SK-N-SH (cell line): ENCODE measurements around the gene PIAS4. TPM values are rescaled to one million over a fixed set of nuclear protein-coding genes. Genes with fewer than 3 reads are reported as not detected.

Experiments
- CTCF ChIA-PET: fragments of 300-600, 350-600 bp; formaldehyde crosslinking; extraction: SDS; loops from one replicate; lab custom pipeline; 2021; lab: Yijun Ruan, JAX
- POLR2A ChIA-PET: fragments of 350-600 bp; sonication (Branson Sonifier 250); formaldehyde crosslinking; extraction: SDS; loops from one replicate; lab custom pipeline; 2020; ENCODE audit warnings: antibody characterized with exemption, inconsistent platforms; lab: Yijun Ruan, JAX
- DNase-seq: peaks from one replicate; pipeline ENCODE4 v3.0.0; 2012
- H2AFZ ChIP-seq: fragments of 200-600 bp; sonication (generic); 2 replicates; pipeline ENCODE4 v1.8.1; 2016; ENCODE audit warnings: antibody characterized with exemption, mild to moderate bottlenecking, low read depth
- H3F3A ChIP-seq: fragments of 200-600 bp; sonication (generic); replicated peaks from 2 replicates; pipeline ENCODE3; 2016; ENCODE audit warnings: antibody characterized with exemption, mild to moderate bottlenecking; ENCODE audit not compliant: insufficient read depth
- H3K27ac ChIP-seq, 2 experiments: fragments of 200-500 bp in 1 of 2; fragments of 200-600 bp in 1 of 2; sonication (Bioruptor generic) in 1 of 2; sonication (generic), shearing (Covaris generic) in 1 of 2; 2 replicates each; pipeline versions ENCODE4 v1.5.1 to v1.6.1; 2014 to 2016; ENCODE audit warnings: low read depth in 2 of 2, inconsistent platforms in 1 of 2, low read length in 1 of 2, mild to moderate bottlenecking in 1 of 2, mixed read lengths in 1 of 2
- H3K27me3 ChIP-seq: fragments of 200-600 bp; sonication (generic), shearing (Covaris generic); 2 replicates; pipeline ENCODE4 v1.6.1; 2016; ENCODE audit warnings: mixed run types; ENCODE audit not compliant: insufficient read depth
- H3K36me3 ChIP-seq, 2 experiments: fragments of 200-500 bp in 1 of 2; fragments of 200-600 bp in 1 of 2; sonication (Bioruptor generic) in 1 of 2; sonication (generic) in 1 of 2; replicated peaks in 1 of 2; 2 replicates each; pipeline versions ENCODE3 to v1.5.1; 2014 to 2016; ENCODE audit warnings: low read length in 1 of 2, mild to moderate bottlenecking in 1 of 2; ENCODE audit not compliant: insufficient read depth in 2 of 2, control insufficient read depth in 1 of 2
- H3K4me1 ChIP-seq, 2 experiments: fragments of 200-500 bp in 1 of 2; fragments of 200-600 bp in 1 of 2; sonication (Bioruptor generic) in 1 of 2; sonication (generic), shearing (Covaris generic) in 1 of 2; 2 replicates each; pipeline versions ENCODE4 v1.5.1 to v1.6.1; 2014 to 2016; ENCODE audit warnings: low read depth in 1 of 2, low read length in 1 of 2, mixed run types in 1 of 2; ENCODE audit not compliant: insufficient read depth in 2 of 2, control insufficient read depth in 1 of 2
- H3K4me2 ChIP-seq: fragments of 200-600 bp; sonication (generic), shearing (Covaris generic); 2 replicates; pipeline ENCODE4 v1.6.1; 2017; ENCODE audit warnings: mixed run types
- H3K4me3 ChIP-seq, 2 experiments: fragments of 200-500 bp in 1 of 2; fragments of 200-600 bp in 1 of 2; sonication (Bioruptor generic) in 1 of 2; sonication (generic), shearing (Covaris generic) in 1 of 2; 2 replicates each; pipeline versions ENCODE4 v1.5.1 to v1.8.1; 2014 to 2016; ENCODE audit warnings: low read depth in 2 of 2, inconsistent platforms in 1 of 2, low read length in 1 of 2, mild to moderate bottlenecking in 1 of 2, mixed read lengths in 1 of 2, moderate library complexity in 1 of 2
- H3K79me2 ChIP-seq: fragments of 200-600 bp; sonication (generic); 2 replicates; pipeline ENCODE4 v1.8.1; 2017; ENCODE audit warnings: mild to moderate bottlenecking; ENCODE audit not compliant: insufficient read depth
- H3K9ac ChIP-seq: fragments of 200-600 bp; sonication (generic); 2 replicates; pipeline ENCODE4 v1.6.1; 2017; ENCODE audit warnings: mixed run types
- H3K9me2 ChIP-seq: fragments of 200-600 bp; sonication (generic); 2 replicates; pipeline ENCODE4 v1.6.1; 2017; ENCODE audit warnings: mixed run types
- H3K9me3 ChIP-seq: fragments of 200-600 bp; sonication (generic); 2 replicates; pipeline ENCODE4 v1.6.1; 2017; ENCODE audit warnings: mixed run types, mild to moderate bottlenecking, moderate library complexity
- H4K20me1 ChIP-seq: fragments of 200-600 bp; sonication (generic); 2 replicates; pipeline ENCODE4 v1.6.1; 2017; ENCODE audit warnings: mild to moderate bottlenecking, mixed run types; ENCODE audit not compliant: insufficient read depth
- CHD2 ChIP-seq: fragments of 150-350 bp; IDR thresholded peaks from 2 replicates; pipeline ENCODE4 v1.6.1; 2018; ENCODE audit warnings: low read length; ENCODE audit not compliant: partially characterized antibody
- FOSL2 ChIP-seq: IDR thresholded peaks from 2 replicates; pipeline ENCODE4 v1.4.0; 2012; ENCODE audit warnings: low read depth, mild to moderate bottlenecking, moderate library complexity, borderline replicate concordance
- FOXJ3 ChIP-seq: sonication (generic); formaldehyde crosslinking; IDR thresholded peaks from 2 replicates; pipeline ENCODE4 v1.5.1; 2020; ENCODE audit warnings: mild to moderate bottlenecking, missing genetic modification reagents
- FOXM1 ChIP-seq: IDR thresholded peaks from 2 replicates; pipeline ENCODE4 v1.4.0; 2012; ENCODE audit warnings: low read depth, mild to moderate bottlenecking
- JUND ChIP-seq: IDR thresholded peaks from 2 replicates; pipeline ENCODE4 v1.4.0; 2012
- NFIC ChIP-seq: IDR thresholded peaks from 2 replicates; pipeline ENCODE4 v1.4.0; 2012; ENCODE audit warnings: borderline replicate concordance
- POLR2AphosphoS5 ChIP-seq: IDR thresholded peaks from 2 replicates; pipeline ENCODE4 v1.6.1; 2012; ENCODE audit warnings: low read depth, low read length
- RFX5 ChIP-seq: IDR thresholded peaks from 2 replicates; pipeline ENCODE4 v1.6.1; 2012; ENCODE audit warnings: mild to moderate bottlenecking, improper control_type of control experiment, low read length
- SIN3A ChIP-seq: IDR thresholded peaks from 2 replicates; pipeline ENCODE4 v1.6.1; 2012; ENCODE audit warnings: low read depth, mild to moderate bottlenecking, low read length, moderate library complexity, borderline replicate concordance
- TAF1 ChIP-seq: IDR thresholded peaks from 2 replicates; pipeline ENCODE4 v1.6.1; 2012; ENCODE audit warnings: low read depth, mild to moderate bottlenecking, low read length, moderate library complexity, borderline replicate concordance
- TCF12 ChIP-seq: IDR thresholded peaks from 2 replicates; pipeline ENCODE4 v1.4.0; 2012
- TEAD4 ChIP-seq: IDR thresholded peaks from 2 replicates; pipeline ENCODE4 v1.4.0; 2012; ENCODE audit warnings: mild to moderate bottlenecking, borderline replicate concordance; ENCODE audit not compliant: insufficient read depth
- YY1 ChIP-seq: IDR thresholded peaks from 2 replicates; pipeline ENCODE4 v1.4.0; 2012; ENCODE audit warnings: low read depth, mild to moderate bottlenecking
- WGBS: methylation state at CpG from one replicate; pipeline ENCODE4 v1.1.6; 2017; ENCODE audit warnings: low lambda C conversion rate; 5-methylcytosine and 5-hydroxymethylcytosine counted together
- polyA plus RNA-seq, 3 experiments: library from polyadenylated mRNA; depleted of rRNA; stranded (reverse); fragments of >200 nt; gene quantifications; 2 replicates each; pipeline ENCODE4 v1.2.3, GENCODE V29; 2012
- TF ChIP-seq, protein P1 (sequence below): IDR thresholded peaks from 2 replicates; pipeline ENCODE4; 2012
- TF ChIP-seq, protein P2 (sequence below): IDR thresholded peaks from 2 replicates; pipeline ENCODE4 v1.4.0; 2012; ENCODE audit warnings: low read depth, borderline replicate concordance
- TF ChIP-seq, protein P3 (sequence below): IDR thresholded peaks from 2 replicates; pipeline ENCODE4 v1.4.0; 2012; ENCODE audit warnings: low read depth, borderline replicate concordance

PIAS4 gene
- polyA plus RNA-seq, 1 of the 3 experiments (the other 2 are of a cell fraction), result 14.1 TPM

DNA sequence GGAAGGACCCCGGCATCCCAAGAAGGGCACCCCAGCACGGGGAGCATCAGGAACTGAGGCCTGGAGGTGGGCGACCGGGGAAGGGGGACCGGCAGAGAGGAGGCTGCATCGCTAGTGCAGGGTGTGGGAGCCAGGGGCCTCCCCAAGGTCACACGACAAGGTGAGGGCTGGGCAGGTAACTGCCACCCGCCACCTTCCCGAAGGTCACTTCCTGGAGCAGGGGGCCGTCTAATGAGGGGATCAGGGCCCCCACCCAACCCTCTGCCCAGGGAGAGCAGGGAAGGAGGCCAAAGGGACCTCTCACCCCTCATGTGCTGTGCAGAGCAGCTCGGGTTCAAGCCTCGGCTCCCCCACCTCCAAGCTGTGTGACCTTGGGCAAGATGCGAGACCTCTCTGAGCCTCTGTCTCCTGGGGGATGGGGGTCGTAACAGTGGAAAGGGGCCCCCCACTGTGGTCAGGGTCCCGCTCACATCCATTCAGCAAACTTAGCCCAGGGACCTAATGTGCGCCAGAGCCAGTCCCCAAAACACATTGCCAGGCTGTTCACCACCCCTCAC is 53.2 kb downstream of the PIAS4 start:
- Histone ChIP-seq H3K9me2 (no peaks in the 10 kb centered on the region), H3K4me1 (peaks cover 6 to 10% of the 10 kb centered on the region in 2 experiments; a peak in 2 of 4 replicates), H3K9ac (no peak overlapping the region), H3K4me3 (no peak overlapping the region)
- TF ChIP-seq POLR2AphosphoS5 (no peak), CHD2 (no peak), JUND (no peak), TCF12 (no peak), FOXM1 (no peak), YY1 (no peak), FOSL2 (no peak), TAF1 (no peak), RFX5 (no peak), SIN3A (no peak), TEAD4 (no peak), FOXJ3 (CRISPR knock-in tag) (no peak), NFIC (no peak)
- TF ChIP-seq, protein P1, sequence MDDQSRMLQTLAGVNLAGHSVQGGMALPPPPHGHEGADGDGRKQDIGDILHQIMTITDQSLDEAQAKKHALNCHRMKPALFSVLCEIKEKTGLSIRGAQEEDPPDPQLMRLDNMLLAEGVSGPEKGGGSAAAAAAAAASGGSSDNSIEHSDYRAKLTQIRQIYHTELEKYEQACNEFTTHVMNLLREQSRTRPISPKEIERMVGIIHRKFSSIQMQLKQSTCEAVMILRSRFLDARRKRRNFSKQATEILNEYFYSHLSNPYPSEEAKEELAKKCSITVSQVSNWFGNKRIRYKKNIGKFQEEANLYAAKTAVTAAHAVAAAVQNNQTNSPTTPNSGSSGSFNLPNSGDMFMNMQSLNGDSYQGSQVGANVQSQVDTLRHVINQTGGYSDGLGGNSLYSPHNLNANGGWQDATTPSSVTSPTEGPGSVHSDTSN, result no peak
- TF ChIP-seq, protein P2, sequence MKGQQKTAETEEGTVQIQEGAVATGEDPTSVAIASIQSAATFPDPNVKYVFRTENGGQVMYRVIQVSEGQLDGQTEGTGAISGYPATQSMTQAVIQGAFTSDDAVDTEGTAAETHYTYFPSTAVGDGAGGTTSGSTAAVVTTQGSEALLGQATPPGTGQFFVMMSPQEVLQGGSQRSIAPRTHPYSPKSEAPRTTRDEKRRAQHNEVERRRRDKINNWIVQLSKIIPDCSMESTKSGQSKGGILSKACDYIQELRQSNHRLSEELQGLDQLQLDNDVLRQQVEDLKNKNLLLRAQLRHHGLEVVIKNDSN, result no peak
- TF ChIP-seq, protein P3, sequence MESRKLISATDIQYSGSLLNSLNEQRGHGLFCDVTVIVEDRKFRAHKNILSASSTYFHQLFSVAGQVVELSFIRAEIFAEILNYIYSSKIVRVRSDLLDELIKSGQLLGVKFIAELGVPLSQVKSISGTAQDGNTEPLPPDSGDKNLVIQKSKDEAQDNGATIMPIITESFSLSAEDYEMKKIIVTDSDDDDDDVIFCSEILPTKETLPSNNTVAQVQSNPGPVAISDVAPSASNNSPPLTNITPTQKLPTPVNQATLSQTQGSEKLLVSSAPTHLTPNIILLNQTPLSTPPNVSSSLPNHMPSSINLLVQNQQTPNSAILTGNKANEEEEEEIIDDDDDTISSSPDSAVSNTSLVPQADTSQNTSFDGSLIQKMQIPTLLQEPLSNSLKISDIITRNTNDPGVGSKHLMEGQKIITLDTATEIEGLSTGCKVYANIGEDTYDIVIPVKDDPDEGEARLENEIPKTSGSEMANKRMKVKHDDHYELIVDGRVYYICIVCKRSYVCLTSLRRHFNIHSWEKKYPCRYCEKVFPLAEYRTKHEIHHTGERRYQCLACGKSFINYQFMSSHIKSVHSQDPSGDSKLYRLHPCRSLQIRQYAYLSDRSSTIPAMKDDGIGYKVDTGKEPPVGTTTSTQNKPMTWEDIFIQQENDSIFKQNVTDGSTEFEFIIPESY, result no peak
- TF ChIP-seq, all 33 proteins: peak for 0
- no peak overlapping the region for H2AFZ ChIP-seq
- H3K36me3 ChIP-seq, result peaks cover 3 to 13% of the 10 kb centered on the region in 2 experiments
- peaks cover 94% of the 10 kb centered on the region for H3K79me2 ChIP-seq
- H3K27me3 ChIP-seq, result no peaks in the 10 kb centered on the region
- ChIA-PET CTCF (no interaction called here), POLR2A (no interaction called here)
- WGBS, result 100% methylated on average over 3 of the region's 16 CpGs
- no peak overlapping the region for H3K4me2 ChIP-seq
- no peak for DNase-seq
- no peaks in the 10 kb centered on the region for H3K9me3 ChIP-seq
- no peak overlapping the region for H3K27ac ChIP-seq
- peaks cover 17% of the 10 kb centered on the region for H3F3A ChIP-seq
- H4K20me1 ChIP-seq, result peaks cover 93% of the 10 kb centered on the region
